Ishikawa (cell line): Measurements from ENCODE around the gene NOS1.

Experiments used
- CEBPB ChIP-seq: IDR thresholded peaks from 2 replicates; pipeline ENCODE4 v1.6.1; 2012
- CREB1 ChIP-seq: IDR thresholded peaks from 2 replicates; pipeline ENCODE4 v1.6.1; 2012; ENCODE audit warnings: low read depth
- EGR1 ChIP-seq: IDR thresholded peaks from 2 replicates; pipeline ENCODE4 v1.6.1; 2012
- EP300 ChIP-seq: IDR thresholded peaks from 2 replicates; pipeline ENCODE4 v1.6.1; 2012; ENCODE audit warnings: borderline replicate concordance
- FOXM1 ChIP-seq: IDR thresholded peaks from 2 replicates; pipeline ENCODE4 v1.6.1; 2012; ENCODE audit warnings: low read depth, borderline replicate concordance
- MAX ChIP-seq: IDR thresholded peaks from 2 replicates; pipeline ENCODE4 v1.6.1; 2012
- NFIC ChIP-seq: IDR thresholded peaks from 2 replicates; pipeline ENCODE4 v1.6.1; 2012
- RAD21 ChIP-seq: IDR thresholded peaks from 2 replicates; pipeline ENCODE4 v1.6.1; 2012; ENCODE audit warnings: low read depth
- REST ChIP-seq: IDR thresholded peaks from 2 replicates; pipeline ENCODE4 v1.6.1; 2012; ENCODE audit warnings: low read depth, mild to moderate bottlenecking
- TAF1 ChIP-seq: IDR thresholded peaks from 2 replicates; pipeline ENCODE4 v1.6.1; 2012; ENCODE audit warnings: low read depth, mild to moderate bottlenecking
- TCF12 ChIP-seq: IDR thresholded peaks from 2 replicates; pipeline ENCODE4 v1.6.1; 2012; ENCODE audit warnings: low read depth
- TEAD4 ChIP-seq: IDR thresholded peaks from 2 replicates; pipeline ENCODE4 v1.6.1; 2012
- USF1 ChIP-seq: IDR thresholded peaks from 2 replicates; pipeline ENCODE4 v1.6.1; 2012
- YY1 ChIP-seq: IDR thresholded peaks from 2 replicates; pipeline ENCODE4 v1.6.1; 2012; ENCODE audit warnings: low read depth
- ZBTB7A ChIP-seq: IDR thresholded peaks from 2 replicates; pipeline ENCODE4 v1.6.1; 2012; ENCODE audit warnings: low read depth

The NOS1 gene

GRCh38 chr12:117361347-117361751 is at the start of gene NOS1:
TSS of gene NOS1 (minus strand) at chr12:117361626. CDS start at chr12:117331069, 30,557 bp downstream.
- no peak for TF ChIP-seq ZBTB7A
- TF ChIP-seq FOXM1: no peak
- TF ChIP-seq TCF12: no peak
- no peak for TF ChIP-seq TAF1
- TF ChIP-seq MAX: no peak
- no peak for TF ChIP-seq NFIC
- TF ChIP-seq USF1: no peak
- no peak for TF ChIP-seq CEBPB
- TF ChIP-seq CREB1: no peak
- no peak for TF ChIP-seq EGR1
- no peak for TF ChIP-seq YY1
- TF ChIP-seq EP300: no peak
- no peak for TF ChIP-seq REST
- TF ChIP-seq RAD21: no peak
- no peak for TF ChIP-seq TEAD4

- no peak for TF ChIP-seq CEBPB
- no peak for TF ChIP-seq EP300
- TF ChIP-seq RAD21: no peak
- TF ChIP-seq CREB1: no peak
- no peak for TF ChIP-seq ZBTB7A
- TF ChIP-seq EGR1: no peak
- no peak for TF ChIP-seq YY1
- TF ChIP-seq TEAD4: no peak
These were observed 47.9 kb upstream of the NOS1 start for GRCh38 chr12:117409286-117409685.

- no peak for TF ChIP-seq EGR1
- no peak for TF ChIP-seq MAX
- TF ChIP-seq CREB1: no peak
- TF ChIP-seq REST: no peak
- TF ChIP-seq EP300: no peak
- TF ChIP-seq TEAD4: no peak
- no peak for TF ChIP-seq USF1
- TF ChIP-seq NFIC: no peak
- TF ChIP-seq YY1: no peak
- TF ChIP-seq FOXM1: no peak
These were observed 46.9 kb upstream of the NOS1 start for GRCh38 chr12:117408161-117408791.

- no peak for TF ChIP-seq YY1
- no peak for TF ChIP-seq FOXM1
- no peak for TF ChIP-seq TCF12
- TF ChIP-seq CEBPB: no peak
- TF ChIP-seq EGR1: no peak
- TF ChIP-seq USF1: no peak
- no peak for TF ChIP-seq CREB1
- no peak for TF ChIP-seq MAX
- no peak for TF ChIP-seq TAF1
- TF ChIP-seq NFIC: no peak
- no peak for TF ChIP-seq RAD21
- TF ChIP-seq EP300: no peak
- TF ChIP-seq ZBTB7A: no peak
These were observed 43.5 kb upstream of the NOS1 start for GRCh38 chr12:117404940-117405339.

GRCh38 chr12:117404203-117404853 is 42.9 kb upstream of the NOS1 start:
- TF ChIP-seq USF1 (no peak), EP300 (no peak), ZBTB7A (no peak), FOXM1 (no peak), NFIC (no peak), RAD21 (no peak), EGR1 (no peak), MAX (no peak), TEAD4 (no peak), CREB1 (no peak), TCF12 (no peak)
